HG03103 (cell line): ENCODE data around the gene SLC25A38.
"Not testable (repeated sequence)": the region's sequence is repeated elsewhere in the genome, so short reads cannot be mapped to it uniquely, and the experiment has no call there.

Source experiments
- ATAC-seq: cut with Tn5 transposase; IDR thresholded peaks from one replicate; pipeline ENCODE4 v1.9.1; 2021; ENCODE audit warnings: low read depth; ENCODE audit not compliant: unreplicated experiment

Gene SLC25A38

GRCh38 chr3:39383045-39383880 lies at the start of gene SLC25A38:
TSS of gene SLC25A38 (plus strand) at chr3:39383370. CDS start at chr3:39383725, 355 bp downstream.
- ATAC-seq = peak; percentile 64

- no peak for ATAC-seq
These were observed 49.6 kb upstream of the SLC25A38 start for GRCh38 chr3:39333607-39334006.

- no peak for ATAC-seq
These were observed 49.0 kb upstream of the SLC25A38 start for GRCh38 chr3:39334205-39334604.

- ATAC-seq = no peak
These were observed 45.0 kb upstream of the SLC25A38 start for GRCh38 chr3:39338201-39338600.

- ATAC-seq = no peak
These were observed 44.1 kb upstream of the SLC25A38 start for GRCh38 chr3:39339086-39339485.

GRCh38 chr3:39343076-39343717 lies 40.0 kb upstream of the SLC25A38 start:
- ATAC-seq = no peak

GRCh38 chr3:39343760-39344159 lies 39.4 kb upstream of the SLC25A38 start:
- no peak for ATAC-seq

GRCh38 chr3:39344746-39345344 lies 38.3 kb upstream of the SLC25A38 start:
- no peak for ATAC-seq

GRCh38 chr3:39346785-39347585 lies 36.2 kb upstream of the SLC25A38 start:
- peak; percentile 82 for ATAC-seq

- no peak for ATAC-seq
These were observed 35.6 kb upstream of the SLC25A38 start for GRCh38 chr3:39347586-39347876.

- ATAC-seq = no peak
These were observed 34.1 kb upstream of the SLC25A38 start for GRCh38 chr3:39349080-39349479.

GRCh38 chr3:39350714-39351113 lies 32.5 kb upstream of the SLC25A38 start:
- no peak for ATAC-seq

GRCh38 chr3:39351134-39351533 lies 32.0 kb upstream of the SLC25A38 start:
- ATAC-seq = not testable (repeated sequence)

- ATAC-seq = not testable (repeated sequence)
These were observed 29.8 kb upstream of the SLC25A38 start for GRCh38 chr3:39353168-39353927.

GRCh38 chr3:39358333-39358732 lies 24.8 kb upstream of the SLC25A38 start:
- no peak for ATAC-seq

GRCh38 chr3:39361252-39361927 lies 21.8 kb upstream of the SLC25A38 start:
- ATAC-seq = no peak

GRCh38 chr3:39362192-39362591 lies 21.0 kb upstream of the SLC25A38 start:
- no peak for ATAC-seq

GRCh38 chr3:39362812-39363211 lies 20.4 kb upstream of the SLC25A38 start:
- ATAC-seq = no peak

- ATAC-seq = not testable (repeated sequence)
These were observed 12.7 kb upstream of the SLC25A38 start for GRCh38 chr3:39370450-39370849.

GRCh38 chr3:39372833-39373232 lies 10.3 kb upstream of the SLC25A38 start:
- no peak for ATAC-seq
